NCI-H2107 treated with DMSO at 0.1 percent for 48 hours (cell line): ENCODE measurements around the gene OR2A1.
"Not testable (repeated sequence)": the region's sequence is repeated elsewhere in the genome, so short reads cannot be mapped to it uniquely, and the experiment has no call there.

ENCODE experiments used
- DNase-seq: peaks from one replicate; lab custom pipeline; 2025; ENCODE audit not compliant: unreplicated experiment; lab: John Stamatoyannopoulos, UW

The OR2A1 gene

GRCh38 chr7:144323359-144323758, 11.1 kb downstream of the OR2A1 start:
- not testable (repeated sequence) for DNase-seq

DNA sequence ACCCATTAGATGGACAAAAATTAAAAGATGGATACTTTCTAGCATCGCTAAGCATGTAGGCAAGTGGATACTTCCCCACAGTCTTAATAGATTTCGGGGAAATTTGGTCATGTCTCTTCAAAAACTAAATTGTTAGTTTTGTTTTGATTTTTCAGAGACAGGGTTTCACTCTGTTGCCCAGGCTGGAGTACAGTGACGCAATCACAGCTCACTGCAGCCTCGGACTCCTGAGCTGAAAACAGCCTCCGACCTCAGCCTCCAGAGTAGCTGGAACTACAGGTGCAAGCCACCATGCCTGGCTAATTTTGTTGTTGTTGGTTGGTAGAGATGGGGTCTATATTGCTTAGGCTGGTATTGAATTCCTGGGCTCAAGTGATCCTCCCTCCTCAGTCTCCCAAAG, 13.6 kb downstream of the OR2A1 start:
- DNase-seq = not testable (repeated sequence)

DNA sequence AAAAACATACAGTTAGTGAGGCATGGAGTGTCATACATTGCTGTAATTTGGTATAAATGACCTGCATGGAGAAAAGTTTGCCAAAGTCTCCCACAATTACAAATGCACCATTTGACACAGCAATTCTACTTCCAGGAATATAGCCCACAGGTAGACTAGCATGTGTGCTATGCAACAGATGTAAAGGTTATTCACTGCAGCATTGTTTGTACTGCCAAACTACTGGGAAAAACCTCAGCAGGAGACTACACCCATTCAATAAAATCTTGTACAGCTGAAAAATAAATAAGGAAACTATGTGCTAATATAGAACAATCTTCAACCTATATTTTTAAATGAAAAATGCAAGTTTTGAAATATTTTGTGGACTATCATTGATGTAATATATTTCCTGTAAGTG, 17.8 kb downstream of the OR2A1 start:
- not testable (repeated sequence) for DNase-seq

DNA sequence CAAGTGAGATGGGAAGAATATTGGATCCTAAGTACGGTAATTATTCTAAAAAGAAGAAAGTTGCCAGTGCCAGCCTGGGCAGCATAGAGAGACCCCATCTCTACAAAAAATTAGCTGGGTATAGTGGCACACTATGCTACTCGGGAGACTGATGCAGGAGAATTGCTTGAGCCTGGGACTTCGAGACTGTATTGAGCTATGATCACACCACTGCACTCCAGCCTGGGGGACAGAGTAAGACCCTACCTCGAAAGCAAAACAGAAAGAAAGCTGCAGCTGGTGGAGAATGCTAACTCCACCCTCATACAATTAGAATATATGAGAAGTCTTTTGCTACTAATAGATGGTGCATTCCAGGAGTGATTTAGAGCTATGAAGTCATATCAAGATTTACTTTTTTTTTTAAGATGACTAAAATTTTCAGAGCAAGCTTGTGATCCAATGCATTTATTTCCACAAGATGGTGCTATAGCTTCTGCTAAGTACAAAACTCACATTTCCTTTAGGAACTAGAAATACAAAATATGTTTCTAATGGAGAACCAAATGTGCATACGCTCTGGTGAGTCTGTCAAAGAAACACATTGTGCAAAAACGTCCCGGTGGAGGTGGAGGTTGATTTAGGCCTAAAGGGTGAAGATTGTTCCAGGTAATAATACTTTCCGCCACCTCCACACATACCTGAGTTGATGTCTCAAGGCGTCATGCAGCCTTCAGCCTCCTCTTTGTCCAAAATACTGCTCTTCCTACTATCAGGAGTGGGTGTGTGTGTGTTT, 19.2 kb downstream of the OR2A1 start:
- DNase-seq = not testable (repeated sequence)

- not testable (repeated sequence) for DNase-seq
Measured at GRCh38 chr7:144331996-144332288, 19.7 kb downstream of the OR2A1 start.

- DNase-seq = not testable (repeated sequence)
Measured at GRCh38 chr7:144348625-144349024, 36.4 kb downstream of the OR2A1 start.

DNA sequence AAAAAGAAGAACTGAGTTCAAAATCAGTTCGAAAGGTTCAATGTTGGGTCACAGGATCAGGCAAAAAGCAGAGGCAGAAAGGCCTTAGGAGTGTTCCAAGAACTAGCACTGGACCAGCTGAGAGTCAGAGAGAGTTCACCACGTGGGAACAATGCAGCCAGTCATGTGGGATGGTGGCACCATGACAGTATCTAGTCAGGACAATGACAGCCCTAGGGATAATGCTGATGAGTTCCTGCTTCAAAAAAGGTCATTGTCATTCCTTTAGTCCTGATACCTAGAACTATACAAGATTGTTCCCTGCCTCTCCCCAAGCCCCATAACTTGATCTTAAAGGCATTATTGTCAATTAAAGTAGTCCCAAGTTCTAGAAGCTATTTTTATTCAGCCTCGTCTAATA, 39.4 kb downstream of the OR2A1 start:
- DNase-seq = not testable (repeated sequence)

- DNase-seq = not testable (repeated sequence)
Measured at GRCh38 chr7:144355176-144355822, 43.1 kb downstream of the OR2A1 start, which contains the start of gene ARHGEF5. Gene ARHGEF5, plus strand, starts transcription at chr7:144355402. Its CDS starts 7,268 bp downstream, at chr7:144362670.

- not testable (repeated sequence) for DNase-seq
Measured at GRCh38 chr7:144356185-144356584, 44.0 kb downstream of the OR2A1 start.

DNA sequence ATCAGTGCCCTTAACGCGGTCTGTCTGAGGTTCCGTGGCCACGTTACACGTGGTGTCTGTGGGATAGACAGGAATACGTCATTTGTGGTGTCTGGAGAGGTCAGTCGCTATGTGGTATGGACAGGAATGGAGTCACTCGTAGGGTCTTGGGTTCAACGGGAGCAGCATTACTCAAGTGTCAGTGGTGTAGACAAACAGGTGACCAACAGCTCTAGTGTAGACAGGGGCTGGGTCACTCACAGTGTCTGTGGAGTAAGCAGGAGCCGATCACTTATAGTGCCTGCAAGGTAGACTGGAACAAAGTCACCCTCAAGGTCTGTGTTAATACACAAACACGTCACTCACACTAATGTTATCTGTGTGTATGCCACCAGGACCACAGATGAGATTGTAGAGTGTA, 44.6 kb downstream of the OR2A1 start:
- DNase-seq = not testable (repeated sequence)

- DNase-seq = not testable (repeated sequence)
Measured at GRCh38 chr7:144362061-144362460, 49.8 kb downstream of the OR2A1 start.

GRCh38 chr7:144365523-144365922, 53.3 kb downstream of the OR2A1 start:
- DNase-seq = not testable (repeated sequence)

- DNase-seq = not testable (repeated sequence)
Measured at GRCh38 chr7:144367250-144367649, 55.0 kb downstream of the OR2A1 start.

DNA sequence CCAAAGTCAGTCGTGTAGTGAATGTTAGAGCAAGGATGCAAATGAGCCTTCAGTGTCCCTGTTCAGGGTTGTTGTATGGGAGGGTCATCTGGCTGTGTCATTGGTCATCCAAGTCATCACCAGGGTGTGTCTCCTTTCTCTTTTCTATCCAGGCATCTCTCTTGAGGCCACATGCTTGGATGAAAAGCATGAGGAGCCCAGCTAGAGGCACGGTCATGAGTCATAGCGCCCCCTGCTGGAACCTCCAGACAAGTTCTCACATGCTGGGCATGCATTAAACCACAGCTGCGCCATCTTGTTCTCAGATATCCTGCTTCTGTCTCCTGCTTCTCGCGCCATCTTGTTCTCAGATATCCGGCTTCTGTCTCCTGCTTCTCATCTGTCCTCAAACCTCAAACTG, 57.0 kb downstream of the OR2A1 start:
- DNase-seq = not testable (repeated sequence)
